Immature natural killer cell (primary cell): ENCODE data around the gene TAF7. TPM values are rescaled to one million over a fixed set of nuclear protein-coding genes. Genes with fewer than 3 reads are reported as not detected.

Experiments used
- polyA plus RNA-seq, 3 donors: library from polyadenylated mRNA; unstranded; fragments of 300-500 nt; fragmentation: Illumina TruSeq; gene quantifications; one replicate each; pipeline ENCODE4 v1.2.3, GENCODE V29; 2021

TAF7 gene
- polyA plus RNA-seq, 3 donors from 2014 or later, result 136 to 191 (median 151) TPM

Other genes starting within 250 kb of the TAF7 start
- not detected for gene PCDHB2, start 226.2 kb downstream of the TAF7 start, polyA plus RNA-seq
- not detected for gene PCDHB3, start 220.3 kb downstream of the TAF7 start, polyA plus RNA-seq
- gene PCDHB4, start 199.0 kb downstream of the TAF7 start, polyA plus RNA-seq, result not detected
- not detected for gene PCDHB5, start 185.6 kb downstream of the TAF7 start, polyA plus RNA-seq
- not detected for gene PCDHB6, start 170.7 kb downstream of the TAF7 start, polyA plus RNA-seq
- gene PCDHB7, start 148.1 kb downstream of the TAF7 start, polyA plus RNA-seq, result not detected
- not detected for gene PCDHB8, start 143.0 kb downstream of the TAF7 start, polyA plus RNA-seq
- not detected for gene PCDHB16, start 138.4 kb downstream of the TAF7 start, polyA plus RNA-seq
- gene PCDHB9, start 133.6 kb downstream of the TAF7 start, polyA plus RNA-seq, result not detected
- gene PCDHB10, start 128.4 kb downstream of the TAF7 start, polyA plus RNA-seq, result not detected
- gene PCDHB11, start 121.2 kb downstream of the TAF7 start, polyA plus RNA-seq, result not detected
- not detected for gene PCDHB12, start 112.1 kb downstream of the TAF7 start, polyA plus RNA-seq
- not detected for gene PCDHB13, start 106.9 kb downstream of the TAF7 start, polyA plus RNA-seq
- gene PCDHB14, start 97.4 kb downstream of the TAF7 start, polyA plus RNA-seq, result not detected
- under 1 TPM in 1 of 3 donors, not detected in 2; 0.16 TPM for gene PCDHB15, start 75.4 kb downstream of the TAF7 start, polyA plus RNA-seq
- gene SLC25A2, start 16.7 kb downstream of the TAF7 start, polyA plus RNA-seq, result not detected
- not detected for gene PCDHGA1, start 9.7 kb upstream of the TAF7 start, polyA plus RNA-seq
- gene PCDHGA2, start 18.0 kb upstream of the TAF7 start, polyA plus RNA-seq, result not detected
- gene PCDHGA3, start 23.0 kb upstream of the TAF7 start, polyA plus RNA-seq, result under 1 TPM in 1 of 3 donors, not detected in 2; 0.11 TPM
- gene PCDHGB1, start 29.3 kb upstream of the TAF7 start, polyA plus RNA-seq, result not detected
- gene PCDHGA4, start 34.2 kb upstream of the TAF7 start, polyA plus RNA-seq, result under 1 TPM in 2 of 3 donors, not detected in 1; 0.10 to 0.11 TPM
- not detected for gene PCDHGB2, start 39.2 kb upstream of the TAF7 start, polyA plus RNA-seq
- not detected for gene PCDHGA5, start 43.4 kb upstream of the TAF7 start, polyA plus RNA-seq
- under 1 TPM in 2 of 3 donors, not detected in 1; 0.06 to 0.15 TPM for gene PCDHGB3, start 49.5 kb upstream of the TAF7 start, polyA plus RNA-seq
- gene PCDHGA6, start 53.1 kb upstream of the TAF7 start, polyA plus RNA-seq, result not detected
- gene PCDHGA7, start 62.0 kb upstream of the TAF7 start, polyA plus RNA-seq, result not detected
- under 1 TPM in 1 of 3 donors, not detected in 2; 0.13 TPM for gene PCDHGB4, start 66.9 kb upstream of the TAF7 start, polyA plus RNA-seq
- gene PCDHGA8, start 71.8 kb upstream of the TAF7 start, polyA plus RNA-seq, result under 1 TPM in 1 of 3 donors, not detected in 2; 0.07 TPM
- 1 to 10 TPM in 2 of 3 donors, under 1 TPM in 1; 0.36 to 2.1 (median 2.0) TPM for gene PCDHGB5, start 77.2 kb upstream of the TAF7 start, polyA plus RNA-seq
- gene PCDHGA9, start 82.0 kb upstream of the TAF7 start, polyA plus RNA-seq, result under 1 TPM in 1 of 3 donors, not detected in 2; 0.04 TPM
- gene PCDHGB6, start 87.2 kb upstream of the TAF7 start, polyA plus RNA-seq, result 1 to 10 TPM in 1 of 3 donors, under 1 TPM in 1, not detected in 1; 0.38 to 1.9 TPM
- under 1 TPM in 1 of 3 donors, not detected in 2; 0.43 TPM for gene PCDHGA10, start 92.2 kb upstream of the TAF7 start, polyA plus RNA-seq
- under 1 TPM in 1 of 3 donors, not detected in 2; 0.13 TPM for gene PCDHGB7, start 96.9 kb upstream of the TAF7 start, polyA plus RNA-seq
- under 1 TPM in 1 of 3 donors, not detected in 2; 0.11 TPM for gene PCDHGA11, start 100.3 kb upstream of the TAF7 start, polyA plus RNA-seq
- gene PCDHGA12, start 109.7 kb upstream of the TAF7 start, polyA plus RNA-seq, result under 1 TPM in 1 of 3 donors, not detected in 2; 0.25 TPM
- gene PCDHGC3, start 155.2 kb upstream of the TAF7 start, polyA plus RNA-seq, result 1 to 10 TPM in 1 of 3 donors, under 1 TPM in 2; 0.63 to 1.3 (median 0.77) TPM
- not detected for gene PCDHGC4, start 164.2 kb upstream of the TAF7 start, polyA plus RNA-seq
- not detected for gene PCDHGC5, start 168.3 kb upstream of the TAF7 start, polyA plus RNA-seq